ENCODE measurements around the gene EFR3B.
"Not testable (repeated sequence)": the region's sequence is repeated elsewhere in the genome, so short reads cannot be mapped to it uniquely, and the experiment has no call there.

The EFR3B gene

GRCh38 chr2:25041928-25042320, at the start of gene EFR3B:
Gene EFR3B, plus strand, starts transcription at chr2:25042076. Its CDS starts 237 bp downstream, at chr2:25042313.
- peak within 1 kb of the TSS; percentile 37 for H3K9ac ChIP-seq (ENCODE audit: low read length)
- peaks cover 50% of the 10 kb centered on the region for H3K27me3 ChIP-seq (ENCODE audit: control insufficient read depth, insufficient read depth, low read length)
- H3K27ac ChIP-seq (ENCODE audit: low read depth, low read length), result no peak within 1 kb of the TSS

GRCh38 chr2:24993406-24994145, 48.3 kb upstream of the EFR3B start:
- H3K9ac ChIP-seq (ENCODE audit: low read length), result no peak overlapping the region
- H3K27me3 ChIP-seq (ENCODE audit: control insufficient read depth, insufficient read depth, low read length), result no peaks in the 10 kb centered on the region
- peaks cover 6% of the 10 kb centered on the region; the same call in 1 of the 2 replicates for H3K9me3 ChIP-seq (ENCODE audit: control insufficient read depth, insufficient read depth, low read depth, low read length)
- H3K36me3 ChIP-seq (ENCODE audit: control insufficient read depth, insufficient read depth, low read length), result no peaks in the 10 kb centered on the region
- H3K27ac ChIP-seq (ENCODE audit: low read depth, low read length), result no peak overlapping the region
- no peak overlapping the region for H3K4me3 ChIP-seq (ENCODE audit: low read depth, low read length)
- H3K4me1 ChIP-seq (ENCODE audit: control insufficient read depth, insufficient read depth, low read length), result no peaks in the 10 kb centered on the region

More at GRCh38 chr2:25041928-25042320, at the start of gene EFR3B:
- H3K4me1 ChIP-seq (ENCODE audit: control insufficient read depth, insufficient read depth, low read length), result peaks cover 11% of the 10 kb centered on the region
- H3K9me3 ChIP-seq (ENCODE audit: control insufficient read depth, insufficient read depth, low read depth, low read length), result no peaks in the 10 kb centered on the region
- H3K36me3 ChIP-seq (ENCODE audit: control insufficient read depth, insufficient read depth, low read length), result no peaks in the 10 kb centered on the region
- H3K4me3 ChIP-seq (ENCODE audit: low read depth, low read length), result peak within 1 kb of the TSS; percentile 74

GRCh38 chr2:24994146-24994724, 47.6 kb upstream of the EFR3B start:
- Histone ChIP-seq H3K9ac (ENCODE audit: low read length) (no peak overlapping the region), H3K36me3 (ENCODE audit: control insufficient read depth, insufficient read depth, low read length) (no peaks in the 10 kb centered on the region), H3K27me3 (ENCODE audit: control insufficient read depth, insufficient read depth, low read length) (no peaks in the 10 kb centered on the region), H3K27ac (ENCODE audit: low read depth, low read length) (no peak overlapping the region), H3K4me1 (ENCODE audit: control insufficient read depth, insufficient read depth, low read length) (no peaks in the 10 kb centered on the region), H3K4me3 (ENCODE audit: low read depth, low read length) (no peak overlapping the region), H3K9me3 (ENCODE audit: control insufficient read depth, insufficient read depth, low read depth, low read length) (peaks cover 6% of the 10 kb centered on the region; the same call in 1 of the 2 replicates)

GRCh38 chr2:24999097-24999496, 42.8 kb upstream of the EFR3B start:
- H3K4me1 ChIP-seq (ENCODE audit: control insufficient read depth, insufficient read depth, low read length); H3K9ac ChIP-seq (ENCODE audit: low read length); H3K9me3 ChIP-seq (ENCODE audit: control insufficient read depth, insufficient read depth, low read depth, low read length); H3K36me3 ChIP-seq (ENCODE audit: control insufficient read depth, insufficient read depth, low read length); H3K4me3 ChIP-seq (ENCODE audit: low read depth, low read length); H3K27ac ChIP-seq (ENCODE audit: low read depth, low read length); H3K27me3 ChIP-seq (ENCODE audit: control insufficient read depth, insufficient read depth, low read length): not testable (repeated sequence)

- Histone ChIP-seq H3K27me3 (ENCODE audit: control insufficient read depth, insufficient read depth, low read length) (no peaks in the 10 kb centered on the region; the same call in 1 of the 2 replicates), H3K4me1 (ENCODE audit: control insufficient read depth, insufficient read depth, low read length) (peaks cover 3% of the 10 kb centered on the region; the same call in 1 of the 2 replicates), H3K4me3 (ENCODE audit: low read depth, low read length) (no peak overlapping the region), H3K27ac (ENCODE audit: low read depth, low read length) (no peak overlapping the region), H3K9ac (ENCODE audit: low read length) (no peak overlapping the region), H3K36me3 (ENCODE audit: control insufficient read depth, insufficient read depth, low read length) (no peaks in the 10 kb centered on the region), H3K9me3 (ENCODE audit: control insufficient read depth, insufficient read depth, low read depth, low read length) (no peaks in the 10 kb centered on the region)
Measured at GRCh38 chr2:25000036-25000435, 41.8 kb upstream of the EFR3B start.

- no peaks in the 10 kb centered on the region; the same call in 1 of the 2 replicates for H3K27me3 ChIP-seq (ENCODE audit: control insufficient read depth, insufficient read depth, low read length)
- H3K4me3 ChIP-seq (ENCODE audit: low read depth, low read length), result no peak overlapping the region
- H3K9ac ChIP-seq (ENCODE audit: low read length), result no peak overlapping the region
- H3K36me3 ChIP-seq (ENCODE audit: control insufficient read depth, insufficient read depth, low read length), result no peaks in the 10 kb centered on the region
- H3K27ac ChIP-seq (ENCODE audit: low read depth, low read length), result no peak overlapping the region
- H3K9me3 ChIP-seq (ENCODE audit: control insufficient read depth, insufficient read depth, low read depth, low read length), result no peaks in the 10 kb centered on the region
- H3K4me1 ChIP-seq (ENCODE audit: control insufficient read depth, insufficient read depth, low read length), result peaks cover 3% of the 10 kb centered on the region; the same call in 1 of the 2 replicates
Measured at GRCh38 chr2:25000503-25001324, 41.2 kb upstream of the EFR3B start.

GRCh38 chr2:25001325-25001637, 40.6 kb upstream of the EFR3B start:
- Histone ChIP-seq H3K36me3 (ENCODE audit: control insufficient read depth, insufficient read depth, low read length) (no peaks in the 10 kb centered on the region), H3K4me3 (ENCODE audit: low read depth, low read length) (no peak overlapping the region), H3K9ac (ENCODE audit: low read length) (no peak overlapping the region), H3K27ac (ENCODE audit: low read depth, low read length) (no peak overlapping the region), H3K4me1 (ENCODE audit: control insufficient read depth, insufficient read depth, low read length) (peaks cover 3% of the 10 kb centered on the region; the same call in 1 of the 2 replicates), H3K27me3 (ENCODE audit: control insufficient read depth, insufficient read depth, low read length) (no peaks in the 10 kb centered on the region; the same call in 1 of the 2 replicates), H3K9me3 (ENCODE audit: control insufficient read depth, insufficient read depth, low read depth, low read length) (no peaks in the 10 kb centered on the region)

- Histone ChIP-seq H3K4me3 (ENCODE audit: low read depth, low read length) (no peak overlapping the region), H3K36me3 (ENCODE audit: control insufficient read depth, insufficient read depth, low read length) (no peaks in the 10 kb centered on the region), H3K9ac (ENCODE audit: low read length) (no peak overlapping the region), H3K9me3 (ENCODE audit: control insufficient read depth, insufficient read depth, low read depth, low read length) (no peaks in the 10 kb centered on the region), H3K27me3 (ENCODE audit: control insufficient read depth, insufficient read depth, low read length) (no peaks in the 10 kb centered on the region; the same call in 1 of the 2 replicates), H3K4me1 (ENCODE audit: control insufficient read depth, insufficient read depth, low read length) (peaks cover 3% of the 10 kb centered on the region; the same call in 1 of the 2 replicates), H3K27ac (ENCODE audit: low read depth, low read length) (no peak overlapping the region)
Measured at GRCh38 chr2:25002066-25002465, 39.8 kb upstream of the EFR3B start.

- H3K27me3 ChIP-seq (ENCODE audit: control insufficient read depth, insufficient read depth, low read length), result no peaks in the 10 kb centered on the region
- H3K36me3 ChIP-seq (ENCODE audit: control insufficient read depth, insufficient read depth, low read length), result no peaks in the 10 kb centered on the region
- no peak overlapping the region for H3K4me3 ChIP-seq (ENCODE audit: low read depth, low read length)
- no peak overlapping the region for H3K27ac ChIP-seq (ENCODE audit: low read depth, low read length)
- H3K9ac ChIP-seq (ENCODE audit: low read length), result no peak overlapping the region
- no peaks in the 10 kb centered on the region; the same call in 1 of the 2 replicates for H3K4me1 ChIP-seq (ENCODE audit: control insufficient read depth, insufficient read depth, low read length)
- no peaks in the 10 kb centered on the region for H3K9me3 ChIP-seq (ENCODE audit: control insufficient read depth, insufficient read depth, low read depth, low read length)
Measured at GRCh38 chr2:25009954-25010353, 31.9 kb upstream of the EFR3B start.

- H3K9ac ChIP-seq (ENCODE audit: low read length); H3K27ac ChIP-seq (ENCODE audit: low read depth, low read length); H3K4me1 ChIP-seq (ENCODE audit: control insufficient read depth, insufficient read depth, low read length); H3K27me3 ChIP-seq (ENCODE audit: control insufficient read depth, insufficient read depth, low read length); H3K9me3 ChIP-seq (ENCODE audit: control insufficient read depth, insufficient read depth, low read depth, low read length); H3K4me3 ChIP-seq (ENCODE audit: low read depth, low read length); H3K36me3 ChIP-seq (ENCODE audit: control insufficient read depth, insufficient read depth, low read length): not testable (repeated sequence)
Measured at GRCh38 chr2:25011342-25011741, 30.5 kb upstream of the EFR3B start.

GRCh38 chr2:25014631-25015030, 27.2 kb upstream of the EFR3B start:
- Histone ChIP-seq H3K36me3 (ENCODE audit: control insufficient read depth, insufficient read depth, low read length) (no peaks in the 10 kb centered on the region), H3K27me3 (ENCODE audit: control insufficient read depth, insufficient read depth, low read length) (no peaks in the 10 kb centered on the region), H3K9me3 (ENCODE audit: control insufficient read depth, insufficient read depth, low read depth, low read length) (no peaks in the 10 kb centered on the region), H3K4me3 (ENCODE audit: low read depth, low read length) (no peak overlapping the region), H3K27ac (ENCODE audit: low read depth, low read length) (no peak overlapping the region), H3K9ac (ENCODE audit: low read length) (no peak overlapping the region), H3K4me1 (ENCODE audit: control insufficient read depth, insufficient read depth, low read length) (no peaks in the 10 kb centered on the region; the same call in 1 of the 2 replicates)

Measured in HUES6 (cell line).